UCSD-AML1 (cell line): ENCODE measurements around the gene MGP.

ENCODE experiments used
- DNase-seq: peaks from one replicate; lab custom pipeline; 2025; ENCODE audit not compliant: unreplicated experiment; lab: John Stamatoyannopoulos, UW

The MGP gene

DNA sequence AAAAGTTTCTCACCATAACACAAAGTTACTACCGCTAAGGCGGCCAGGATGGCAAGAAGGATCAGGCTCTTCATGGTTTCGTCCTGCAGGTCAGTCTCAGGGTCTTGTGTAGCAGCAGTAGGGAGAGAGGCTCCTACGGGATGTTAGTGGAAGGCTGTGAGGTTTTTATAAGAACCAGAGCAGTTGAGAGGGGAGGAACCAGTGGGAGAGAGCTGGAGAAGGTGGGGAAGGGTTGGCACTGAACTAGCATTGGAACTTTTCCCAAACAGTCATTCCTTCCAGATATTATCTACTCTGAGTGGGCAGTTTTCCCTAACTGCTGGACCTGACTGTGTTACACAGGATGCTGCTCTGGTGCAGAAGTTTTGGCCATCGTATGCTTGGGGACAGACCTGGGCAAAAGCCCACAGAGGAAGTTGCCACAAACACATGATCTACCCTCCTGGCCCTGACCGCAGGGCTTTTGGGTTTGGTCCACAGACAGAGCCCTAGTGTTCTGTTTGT, at the start of gene MGP:
TSS of gene MGP (minus strand) at position 137 of the 504 bp plus-strand sequence. CDS start at position 74, 63 bp downstream.
- DNase-seq = no peak

DNA sequence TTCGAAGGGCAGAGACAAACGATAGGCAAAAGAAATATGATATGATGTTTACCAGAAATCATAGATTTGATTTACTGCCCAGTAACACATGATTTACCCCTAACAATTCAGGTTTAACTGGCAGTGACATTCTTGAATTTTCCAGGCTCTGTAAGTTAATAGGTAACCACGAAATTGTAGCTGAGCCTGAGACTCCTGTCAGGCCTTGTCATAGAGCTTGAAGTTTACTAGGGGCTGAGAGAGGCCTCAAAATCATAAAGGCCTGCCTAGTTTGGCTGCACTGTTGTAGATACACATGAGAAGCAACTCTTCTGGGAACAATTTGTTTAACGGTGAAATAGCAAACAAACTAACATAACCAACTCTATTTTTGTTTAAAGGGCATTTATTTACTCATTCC, 49.4 kb upstream of the MGP start:
- no peak for DNase-seq

DNA sequence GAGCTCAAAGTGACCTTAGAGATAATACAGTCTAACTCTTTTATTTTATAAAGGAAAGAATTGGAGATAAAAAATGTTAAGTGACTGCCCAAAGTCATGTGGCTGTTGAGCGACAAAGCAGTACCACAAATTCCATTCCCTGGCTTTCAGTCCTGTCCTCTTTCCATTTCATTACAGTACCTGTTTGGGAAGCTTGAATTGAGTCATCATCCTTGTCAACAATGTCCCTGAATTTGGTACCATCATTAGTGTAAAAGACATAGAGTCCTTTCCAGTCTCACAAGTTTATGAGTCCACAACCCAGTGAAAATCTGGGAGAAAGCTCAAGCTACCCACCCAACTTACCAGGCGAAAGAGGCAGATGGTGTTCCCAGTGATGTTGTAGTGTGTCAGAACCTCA, 48.9 kb upstream of the MGP start:
- no peak for DNase-seq

- no peak for DNase-seq
Observed at GRCh38 chr12:14931791-14932560, 46.3 kb upstream of the MGP start.

- no peak for DNase-seq
Observed at GRCh38 chr12:14931359-14931758, 45.7 kb upstream of the MGP start.

- no peak for DNase-seq
Observed at GRCh38 chr12:14930299-14930698, 44.6 kb upstream of the MGP start.

DNA sequence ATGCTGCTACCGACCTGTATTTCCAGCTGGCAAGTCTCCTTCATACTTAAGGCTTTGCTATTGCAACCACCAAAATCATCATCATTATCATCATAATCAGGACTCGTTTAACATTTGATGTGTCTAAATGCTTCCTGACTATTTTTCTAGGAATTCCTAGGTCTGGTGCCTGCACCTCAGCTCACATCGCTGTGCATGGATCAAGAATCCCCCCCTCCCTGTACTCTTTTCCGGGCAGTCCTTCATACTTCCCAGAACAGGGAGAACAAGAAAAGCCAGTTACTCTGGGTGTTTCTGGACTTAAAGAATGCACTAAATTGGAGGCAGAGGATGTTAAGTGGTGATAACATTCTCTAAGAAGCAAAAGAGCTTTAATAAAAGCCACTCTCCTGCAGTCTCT, 43.3 kb upstream of the MGP start:
- no peak for DNase-seq

DNA sequence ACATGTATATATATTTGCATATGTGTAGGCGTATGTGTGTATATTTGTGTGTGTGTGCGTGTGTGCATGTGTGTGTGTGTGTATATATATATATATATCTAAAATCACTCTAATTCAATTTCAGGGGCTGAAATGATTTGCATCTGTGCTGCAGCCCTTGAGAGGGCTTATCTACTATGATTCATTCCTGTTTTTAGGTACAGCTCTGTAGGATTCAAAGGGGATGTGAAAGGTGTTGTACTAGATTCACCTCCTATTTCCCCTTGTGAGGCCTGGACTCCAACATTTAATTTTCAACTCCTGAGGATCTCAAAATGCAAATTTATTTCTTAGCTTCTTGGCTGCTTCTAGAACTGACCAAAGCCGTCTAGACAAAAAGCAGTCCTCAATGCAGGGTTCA, 41.6 kb upstream of the MGP start:
- DNase-seq = no peak

GRCh38 chr12:14924541-14924940, 38.9 kb upstream of the MGP start:
- DNase-seq = no peak

DNA sequence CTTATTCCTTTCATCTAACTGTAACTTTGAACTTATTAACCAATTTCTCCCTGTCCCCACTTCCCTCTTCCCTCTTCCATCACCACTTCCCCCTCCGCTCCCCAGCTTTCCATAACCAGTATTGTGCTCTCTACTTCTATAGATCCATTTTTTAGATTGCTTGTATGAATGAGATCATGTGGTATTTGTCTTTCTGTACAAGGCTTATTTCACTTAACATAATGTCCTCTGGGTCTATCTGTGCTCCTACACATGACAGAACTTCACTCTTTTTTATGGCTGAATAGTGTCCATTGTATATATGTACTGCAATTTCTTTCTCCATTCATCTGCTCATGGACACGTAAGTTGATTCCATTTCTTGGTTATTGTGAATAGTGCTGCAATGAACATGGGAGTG, 38.3 kb upstream of the MGP start:
- no peak for DNase-seq

DNA sequence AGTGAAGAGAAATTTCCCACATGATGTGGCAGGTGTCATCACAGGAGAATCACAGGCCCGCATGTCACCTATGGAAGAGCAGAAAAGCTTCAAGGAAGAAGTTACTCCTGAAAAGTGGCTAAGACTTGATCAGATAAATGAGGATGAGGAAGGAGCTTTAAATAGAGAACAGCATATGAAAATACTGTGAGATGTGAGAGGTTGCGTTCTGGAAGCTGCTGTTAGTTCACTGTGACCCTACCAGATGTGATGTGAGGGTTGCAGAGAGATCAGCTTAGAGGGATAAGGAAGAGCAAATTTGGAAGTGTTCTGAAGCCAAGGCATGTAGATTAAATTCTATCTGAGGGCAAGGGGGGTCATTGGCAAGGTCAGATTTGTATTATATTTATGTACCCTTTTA, 35.6 kb upstream of the MGP start:
- DNase-seq = no peak

- no peak for DNase-seq
Observed at GRCh38 chr12:14920475-14921126, 34.9 kb upstream of the MGP start.

- no peak for DNase-seq
Observed at GRCh38 chr12:14919455-14919854, 33.8 kb upstream of the MGP start.

DNA sequence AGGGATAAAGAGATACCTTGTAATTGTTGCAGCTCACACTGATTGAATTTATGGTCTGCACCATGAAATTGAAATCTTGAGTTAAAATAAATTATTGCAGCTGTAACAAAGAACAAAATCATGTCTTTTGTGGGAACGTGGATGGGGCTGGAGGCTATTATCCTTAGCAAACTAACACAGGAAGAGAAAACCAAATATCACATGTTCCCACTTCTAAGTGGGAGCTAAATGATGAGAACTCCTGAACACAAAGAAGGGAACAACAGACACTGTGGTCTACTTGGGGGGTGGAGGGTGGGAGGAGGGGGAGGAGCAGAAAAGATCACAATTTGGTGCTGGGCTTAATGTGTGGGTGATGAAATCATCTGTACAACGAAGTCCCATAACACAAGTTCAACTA, 30.1 kb upstream of the MGP start:
- DNase-seq = no peak

GRCh38 chr12:14913381-14913781, 27.7 kb upstream of the MGP start:
- no peak for DNase-seq

- no peak for DNase-seq
Observed at GRCh38 chr12:14911131-14911530, 25.5 kb upstream of the MGP start.

DNA sequence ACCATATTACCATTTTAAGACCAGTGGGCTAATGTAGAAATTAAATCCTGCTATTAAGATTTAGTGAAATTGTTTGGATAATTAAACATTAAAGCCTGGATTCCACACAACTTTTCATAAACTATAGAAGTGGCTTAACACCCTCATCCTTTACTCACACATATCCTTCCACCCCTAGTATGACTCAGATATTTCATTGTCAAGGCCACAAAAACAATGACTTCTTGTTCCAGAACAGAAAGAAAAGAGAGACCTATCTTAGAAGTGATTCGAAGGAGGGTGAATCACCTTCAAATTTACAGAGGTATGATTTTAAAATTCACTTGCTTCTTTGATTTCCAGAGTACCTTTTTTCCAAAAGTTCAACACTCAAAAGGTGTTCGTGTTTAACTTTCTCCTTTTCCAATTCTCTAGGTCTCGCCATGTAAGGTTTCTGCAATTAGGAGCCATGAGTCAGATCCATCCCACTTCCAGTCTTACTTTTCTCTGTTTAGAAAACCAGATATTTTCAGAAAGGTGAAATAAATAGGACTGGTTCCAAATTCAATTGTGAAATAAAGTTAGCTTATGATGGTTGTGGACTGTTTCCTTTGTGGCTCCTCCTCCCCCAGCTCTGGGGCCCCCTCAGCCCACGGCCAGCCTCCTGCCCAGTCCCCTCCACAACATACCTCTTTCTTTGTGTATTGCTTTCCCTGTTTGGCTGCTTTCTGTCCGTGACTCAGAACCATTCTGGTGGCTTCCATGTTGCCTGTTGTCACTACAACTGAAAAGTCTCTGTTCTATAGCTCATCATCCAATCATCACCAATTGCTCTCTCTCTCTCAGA, 24.6 kb upstream of the MGP start:
- DNase-seq = no peak

DNA sequence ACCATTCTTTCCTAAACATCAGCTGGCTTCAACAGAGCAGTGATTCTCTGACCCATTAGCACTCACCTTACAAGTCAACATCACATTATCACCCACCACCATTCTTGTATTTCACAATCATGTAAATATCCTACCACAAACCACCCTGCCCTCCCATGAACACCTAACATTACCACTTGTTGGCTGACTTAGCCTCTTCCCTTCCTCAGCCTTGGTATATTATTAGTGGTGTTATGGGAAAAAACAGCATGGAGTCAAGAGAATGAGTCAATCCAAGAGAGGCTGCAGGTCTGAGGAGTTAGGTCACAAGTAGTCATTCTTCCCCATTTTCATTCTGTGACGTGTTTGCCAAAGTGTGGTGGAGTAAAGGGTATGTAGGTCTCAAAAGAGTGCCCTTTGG, 22.3 kb upstream of the MGP start:
- DNase-seq = no peak

GRCh38 chr12:14906114-14906513, 20.5 kb upstream of the MGP start:
- DNase-seq = no peak

- DNase-seq = no peak
Observed at GRCh38 chr12:14905269-14906004, 19.8 kb upstream of the MGP start.

DNA sequence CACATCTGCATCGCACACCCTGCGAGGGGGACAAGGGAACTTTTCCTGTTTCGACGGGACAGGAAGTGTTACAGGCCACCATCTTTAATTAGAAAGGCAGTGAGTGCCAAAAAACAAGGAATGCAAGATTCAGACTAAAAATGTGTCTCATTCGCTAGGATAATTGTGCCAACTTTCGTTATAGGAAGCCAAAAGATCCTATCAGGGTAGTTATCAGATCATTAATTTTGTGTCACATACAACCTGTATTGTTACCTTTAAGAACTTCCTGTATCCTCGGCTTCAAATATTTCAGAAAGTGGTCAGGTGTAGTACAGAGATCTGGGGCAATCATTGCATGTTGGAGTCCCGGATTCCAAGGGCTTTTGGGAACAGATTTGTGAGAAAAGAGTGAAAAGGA, 19.2 kb upstream of the MGP start:
- no peak for DNase-seq
